WTC11 (cell line): ENCODE results near the gene COX7C.

Source experiments
- CBFB ChIP-seq: sonication (generic); formaldehyde crosslinking; IDR thresholded peaks from 2 replicates; pipeline ENCODE4 v1.8.1; 2022; ENCODE audit warnings: mild to moderate bottlenecking, low read depth, missing genetic modification reagents
- CREM ChIP-seq: sonication (generic); formaldehyde crosslinking; IDR thresholded peaks from 2 replicates; pipeline ENCODE4 v1.8.1; 2022; ENCODE audit warnings: mild to moderate bottlenecking, missing genetic modification reagents, moderate library complexity
- EMX1 ChIP-seq: fragments of 250-450 bp; sonication (Bioruptor Pico); IDR thresholded peaks from 2 replicates; pipeline ENCODE4 v1.8.0; 2021; ENCODE audit warnings: mild to moderate bottlenecking
- JUN ChIP-seq: sonication (generic); formaldehyde crosslinking; IDR thresholded peaks from 2 replicates; pipeline ENCODE4 v1.8.0; 2023; ENCODE audit warnings: mild to moderate bottlenecking, missing genetic modification reagents
- MAX ChIP-seq: sonication (generic); formaldehyde crosslinking; IDR thresholded peaks from 2 replicates; pipeline ENCODE4 v1.8.0; 2022; ENCODE audit warnings: mild to moderate bottlenecking, missing genetic modification reagents
- NFYB ChIP-seq: sonication (generic); formaldehyde crosslinking; conservative IDR thresholded peaks from 2 replicates; pipeline ENCODE4 v1.8.0; 2022; ENCODE audit warnings: low read depth, missing genetic modification reagents
- NR2C2 ChIP-seq: sonication (generic); formaldehyde crosslinking; IDR thresholded peaks from 2 replicates; pipeline ENCODE4 v1.8.0; 2022; ENCODE audit warnings: mild to moderate bottlenecking, missing genetic modification reagents
- ZNF281 ChIP-seq: sonication (generic); formaldehyde crosslinking; IDR thresholded peaks from 2 replicates; pipeline ENCODE4 v1.8.0; 2023; ENCODE audit warnings: mild to moderate bottlenecking, missing genetic modification reagents
- TF ChIP-seq, protein P1 (sequence below): fragments of 200-600 bp; IDR thresholded peaks from 2 replicates; pipeline ENCODE4 v1.8.0; 2022; ENCODE audit warnings: antibody characterized with exemption

- TF ChIP-seq, protein P1, sequence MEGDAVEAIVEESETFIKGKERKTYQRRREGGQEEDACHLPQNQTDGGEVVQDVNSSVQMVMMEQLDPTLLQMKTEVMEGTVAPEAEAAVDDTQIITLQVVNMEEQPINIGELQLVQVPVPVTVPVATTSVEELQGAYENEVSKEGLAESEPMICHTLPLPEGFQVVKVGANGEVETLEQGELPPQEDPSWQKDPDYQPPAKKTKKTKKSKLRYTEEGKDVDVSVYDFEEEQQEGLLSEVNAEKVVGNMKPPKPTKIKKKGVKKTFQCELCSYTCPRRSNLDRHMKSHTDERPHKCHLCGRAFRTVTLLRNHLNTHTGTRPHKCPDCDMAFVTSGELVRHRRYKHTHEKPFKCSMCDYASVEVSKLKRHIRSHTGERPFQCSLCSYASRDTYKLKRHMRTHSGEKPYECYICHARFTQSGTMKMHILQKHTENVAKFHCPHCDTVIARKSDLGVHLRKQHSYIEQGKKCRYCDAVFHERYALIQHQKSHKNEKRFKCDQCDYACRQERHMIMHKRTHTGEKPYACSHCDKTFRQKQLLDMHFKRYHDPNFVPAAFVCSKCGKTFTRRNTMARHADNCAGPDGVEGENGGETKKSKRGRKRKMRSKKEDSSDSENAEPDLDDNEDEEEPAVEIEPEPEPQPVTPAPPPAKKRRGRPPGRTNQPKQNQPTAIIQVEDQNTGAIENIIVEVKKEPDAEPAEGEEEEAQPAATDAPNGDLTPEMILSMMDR, result no peak
- TF ChIP-seq NFYB (CRISPR knock-in tag), result no peak
- TF ChIP-seq JUN (CRISPR knock-in tag), result no peak
- TF ChIP-seq MAX (CRISPR knock-in tag), result no peak
- no peak for TF ChIP-seq ZNF281 (CRISPR knock-in tag)
- TF ChIP-seq EMX1, result no peak
- TF ChIP-seq CBFB, result no peak
- no peak for TF ChIP-seq NR2C2
- no peak for TF ChIP-seq CREM (CRISPR knock-in tag)
Measured at GRCh38 chr5:86626149-86626548, 8.4 kb downstream of the COX7C start.
